ENCODE measurements around the gene CFAP52.

The CFAP52 gene

DNA sequence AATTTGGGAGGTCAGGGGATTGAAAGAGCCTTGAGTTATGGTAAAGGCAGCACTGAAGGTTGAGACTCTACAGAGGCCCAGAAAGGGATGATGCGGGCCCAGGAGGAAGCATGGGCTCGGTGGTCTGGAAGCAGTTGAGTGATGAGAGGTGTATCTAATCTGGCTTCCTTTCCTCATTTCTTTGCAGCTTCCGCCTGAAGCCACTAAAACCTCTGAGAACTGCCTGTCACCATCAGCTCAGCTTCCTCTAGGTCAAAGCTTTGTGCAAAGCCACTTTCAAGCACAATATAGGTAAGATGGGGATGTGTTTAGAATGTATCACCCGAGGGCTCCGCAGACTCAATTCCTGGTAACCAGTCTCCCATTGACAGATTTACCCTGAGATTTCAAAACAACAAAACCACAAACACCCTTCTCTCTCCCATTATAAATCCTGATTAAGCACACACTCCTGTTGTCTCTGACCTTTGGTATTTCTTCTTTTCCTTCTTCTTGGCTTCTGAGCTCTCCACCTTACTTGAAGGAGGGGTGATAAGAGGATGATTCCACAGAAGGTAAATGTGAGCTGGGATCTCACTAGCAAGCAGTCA lies 90.1 kb downstream of the CFAP52 start:
- no peak overlapping the region for H3K9ac ChIP-seq (ENCODE audit: low read depth in 1 of 2, low read length in 2 of 2)
- H3K27ac ChIP-seq (ENCODE audit: low read depth in 2 of 2, low read length in 2 of 2), result no peak overlapping the region
- peaks cover 9 to 15% of the 10 kb centered on the region in 2 donors for H3K36me3 ChIP-seq (ENCODE audit: control insufficient read depth in 2 of 2, insufficient read depth in 2 of 2, low read length in 2 of 2)
- H3K9me3 ChIP-seq (ENCODE audit: control insufficient read depth in 2 of 2, low read length in 2 of 2), result no peaks in the 10 kb centered on the region
- no peaks in the 10 kb centered on the region for H3K4me1 ChIP-seq (ENCODE audit: control insufficient read depth in 2 of 2, insufficient read depth in 2 of 2, low read length in 2 of 2)
- H3K4me3 ChIP-seq (ENCODE audit: low read length in 2 of 2), result no peak overlapping the region
- no peaks in the 10 kb centered on the region for H3K27me3 ChIP-seq (ENCODE audit: control insufficient read depth in 2 of 2, insufficient read depth in 2 of 2, low read length in 2 of 2)

DNA sequence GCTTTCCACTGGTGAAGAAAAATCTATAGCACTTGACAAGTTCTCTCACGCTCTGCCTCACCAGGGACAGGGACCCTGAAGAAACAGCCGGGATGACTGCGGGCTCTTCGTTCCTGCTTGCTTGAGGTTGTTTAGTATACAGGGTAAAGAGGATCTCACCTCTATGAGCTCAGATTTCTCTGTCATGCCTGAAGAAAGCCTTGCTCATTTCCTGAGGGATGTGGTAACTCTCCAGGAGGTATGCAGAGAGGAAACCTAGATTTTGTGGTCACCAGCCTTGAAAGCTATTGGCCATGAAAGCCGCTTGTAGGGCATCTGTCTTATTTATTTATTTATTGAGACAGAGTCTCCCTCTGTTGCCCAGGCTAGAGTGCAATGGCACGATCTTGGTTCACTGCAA lies 92.1 kb downstream of the CFAP52 start:
- Histone ChIP-seq H3K4me3 (ENCODE audit: low read length in 2 of 2) (no peak overlapping the region), H3K27ac (ENCODE audit: low read depth in 2 of 2, low read length in 2 of 2) (no peak overlapping the region), H3K36me3 (ENCODE audit: control insufficient read depth in 2 of 2, insufficient read depth in 2 of 2, low read length in 2 of 2) (peaks cover 9 to 11% of the 10 kb centered on the region in 2 donors), H3K4me1 (ENCODE audit: control insufficient read depth in 2 of 2, insufficient read depth in 2 of 2, low read length in 2 of 2) (no peaks in the 10 kb centered on the region), H3K9ac (ENCODE audit: low read depth in 1 of 2, low read length in 2 of 2) (no peak overlapping the region), H3K9me3 (ENCODE audit: control insufficient read depth in 2 of 2, low read length in 2 of 2) (no peaks in the 10 kb centered on the region), H3K27me3 (ENCODE audit: control insufficient read depth in 2 of 2, insufficient read depth in 2 of 2, low read length in 2 of 2) (no peaks in the 10 kb centered on the region)

DNA sequence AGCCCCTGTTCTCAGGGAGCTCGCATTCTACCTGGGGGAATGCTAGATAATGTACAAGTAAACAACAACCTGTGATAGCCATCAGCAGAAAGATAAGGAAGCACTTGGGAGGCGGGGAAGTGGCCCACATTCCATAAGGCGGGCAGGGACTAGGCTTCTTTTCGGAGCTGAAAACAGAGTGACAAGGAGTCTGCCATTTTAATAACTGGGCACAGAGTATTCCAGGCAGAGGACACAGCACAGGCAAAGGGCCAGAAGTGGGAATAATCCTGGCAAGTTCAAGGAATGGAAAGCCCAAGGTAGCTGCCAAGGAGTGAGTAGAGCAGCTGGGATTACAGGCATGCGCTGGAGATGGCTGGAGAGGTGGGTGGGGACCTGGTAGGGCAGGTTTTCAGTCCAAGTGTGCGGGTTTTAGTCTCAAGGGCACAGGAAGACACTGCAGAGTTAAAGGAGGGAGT lies 93.1 kb downstream of the CFAP52 start:
- Histone ChIP-seq H3K4me1 (ENCODE audit: control insufficient read depth in 2 of 2, insufficient read depth in 2 of 2, low read length in 2 of 2) (no peaks in the 10 kb centered on the region), H3K27me3 (ENCODE audit: control insufficient read depth in 2 of 2, insufficient read depth in 2 of 2, low read length in 2 of 2) (no peaks in the 10 kb centered on the region), H3K27ac (ENCODE audit: low read depth in 2 of 2, low read length in 2 of 2) (no peak overlapping the region), H3K36me3 (ENCODE audit: control insufficient read depth in 2 of 2, insufficient read depth in 2 of 2, low read length in 2 of 2) (peaks cover 9 to 11% of the 10 kb centered on the region in 2 donors), H3K9me3 (ENCODE audit: control insufficient read depth in 2 of 2, low read length in 2 of 2) (no peaks in the 10 kb centered on the region), H3K9ac (ENCODE audit: low read depth in 1 of 2, low read length in 2 of 2) (no peak overlapping the region), H3K4me3 (ENCODE audit: low read length in 2 of 2) (no peak overlapping the region)

DNA sequence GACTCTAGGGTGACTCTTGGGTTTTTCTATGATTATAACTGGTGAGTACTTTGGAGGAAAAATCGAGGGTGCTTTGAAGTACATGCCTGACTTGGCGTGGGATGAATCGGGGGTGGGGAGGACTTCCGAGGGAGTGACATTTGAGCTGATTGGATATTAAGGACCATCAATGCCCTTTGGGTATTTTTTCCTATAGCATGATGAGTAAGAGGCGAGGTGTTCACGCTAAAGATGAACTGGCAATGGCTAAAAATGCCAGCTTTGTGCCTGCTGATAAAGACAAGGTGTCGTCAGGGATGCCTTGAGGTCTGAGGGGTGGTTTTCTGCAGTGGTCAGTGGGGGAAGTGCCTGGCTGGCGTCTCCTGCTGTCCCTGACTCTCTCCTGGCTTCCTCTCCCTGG lies 94.2 kb downstream of the CFAP52 start:
- H3K4me3 ChIP-seq (ENCODE audit: low read length in 2 of 2), result no peak overlapping the region
- no peak overlapping the region for H3K27ac ChIP-seq (ENCODE audit: low read depth in 2 of 2, low read length in 2 of 2)
- H3K4me1 ChIP-seq (ENCODE audit: control insufficient read depth in 2 of 2, insufficient read depth in 2 of 2, low read length in 2 of 2), result no peaks in the 10 kb centered on the region
- H3K9me3 ChIP-seq (ENCODE audit: control insufficient read depth in 2 of 2, low read length in 2 of 2), result no peaks in the 10 kb centered on the region
- H3K36me3 ChIP-seq (ENCODE audit: control insufficient read depth in 2 of 2, insufficient read depth in 2 of 2, low read length in 2 of 2), result peaks cover 9 to 11% of the 10 kb centered on the region in 2 donors
- no peak overlapping the region for H3K9ac ChIP-seq (ENCODE audit: low read depth in 1 of 2, low read length in 2 of 2)
- H3K27me3 ChIP-seq (ENCODE audit: control insufficient read depth in 2 of 2, insufficient read depth in 2 of 2, low read length in 2 of 2), result no peaks in the 10 kb centered on the region

DNA sequence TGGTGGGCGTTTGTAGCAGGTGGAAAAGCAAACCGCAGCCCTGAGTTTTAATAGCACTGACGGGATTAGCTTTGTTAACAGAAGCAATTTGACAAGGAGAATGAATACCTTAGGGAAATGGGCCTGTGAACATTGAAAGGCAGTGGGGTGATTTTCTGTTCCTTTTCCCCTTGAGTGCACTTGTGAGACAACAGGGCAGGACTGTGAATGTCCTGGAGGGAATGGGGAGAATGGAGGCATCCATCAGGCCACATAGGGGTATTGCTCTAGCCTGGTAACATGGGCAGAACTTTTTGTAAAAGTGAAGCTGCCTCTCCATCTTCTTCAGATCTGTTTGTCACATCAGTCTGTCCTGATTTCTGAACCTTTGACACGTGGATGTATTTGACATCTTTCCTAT lies 95.1 kb downstream of the CFAP52 start:
- H3K36me3 ChIP-seq (ENCODE audit: control insufficient read depth in 2 of 2, insufficient read depth in 2 of 2, low read length in 2 of 2), result peaks cover 9 to 10% of the 10 kb centered on the region in 2 donors
- no peaks in the 10 kb centered on the region for H3K4me1 ChIP-seq (ENCODE audit: control insufficient read depth in 2 of 2, insufficient read depth in 2 of 2, low read length in 2 of 2)
- no peaks in the 10 kb centered on the region for H3K9me3 ChIP-seq (ENCODE audit: control insufficient read depth in 2 of 2, low read length in 2 of 2)
- no peak overlapping the region for H3K9ac ChIP-seq (ENCODE audit: low read depth in 1 of 2, low read length in 2 of 2)
- H3K27me3 ChIP-seq (ENCODE audit: control insufficient read depth in 2 of 2, insufficient read depth in 2 of 2, low read length in 2 of 2), result no peaks in the 10 kb centered on the region
- H3K27ac ChIP-seq (ENCODE audit: low read depth in 2 of 2, low read length in 2 of 2), result no peak overlapping the region
- H3K4me3 ChIP-seq (ENCODE audit: low read length in 2 of 2), result no peak overlapping the region

DNA sequence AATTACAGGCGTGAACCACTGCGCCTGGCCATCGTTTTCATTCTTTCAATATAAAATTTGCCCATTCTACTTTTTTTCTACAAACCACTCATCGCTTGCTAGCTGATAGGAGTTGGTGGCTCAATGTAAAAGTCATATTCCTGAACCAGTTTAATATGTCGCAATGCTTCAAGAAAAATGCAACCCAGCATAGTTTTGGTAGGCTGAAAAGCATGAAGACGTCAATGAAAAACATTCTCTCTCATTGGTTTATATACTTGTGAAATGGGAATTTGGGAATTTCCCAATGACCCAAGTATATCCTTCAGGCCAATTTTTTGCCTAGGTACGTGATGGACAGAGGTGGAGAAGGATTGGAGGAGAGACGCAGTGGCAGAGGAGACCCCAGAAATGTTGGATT lies 95.8 kb downstream of the CFAP52 start:
- Histone ChIP-seq H3K9me3 (ENCODE audit: control insufficient read depth in 2 of 2, low read length in 2 of 2) (no peaks in the 10 kb centered on the region), H3K27me3 (ENCODE audit: control insufficient read depth in 2 of 2, insufficient read depth in 2 of 2, low read length in 2 of 2) (no peaks in the 10 kb centered on the region), H3K4me3 (ENCODE audit: low read length in 2 of 2) (no peak overlapping the region), H3K9ac (ENCODE audit: low read depth in 1 of 2, low read length in 2 of 2) (no peak overlapping the region), H3K4me1 (ENCODE audit: control insufficient read depth in 2 of 2, insufficient read depth in 2 of 2, low read length in 2 of 2) (no peaks in the 10 kb centered on the region), H3K36me3 (ENCODE audit: control insufficient read depth in 2 of 2, insufficient read depth in 2 of 2, low read length in 2 of 2) (peaks cover 9 to 10% of the 10 kb centered on the region in 2 donors), H3K27ac (ENCODE audit: low read depth in 2 of 2, low read length in 2 of 2) (no peak overlapping the region)

DNA sequence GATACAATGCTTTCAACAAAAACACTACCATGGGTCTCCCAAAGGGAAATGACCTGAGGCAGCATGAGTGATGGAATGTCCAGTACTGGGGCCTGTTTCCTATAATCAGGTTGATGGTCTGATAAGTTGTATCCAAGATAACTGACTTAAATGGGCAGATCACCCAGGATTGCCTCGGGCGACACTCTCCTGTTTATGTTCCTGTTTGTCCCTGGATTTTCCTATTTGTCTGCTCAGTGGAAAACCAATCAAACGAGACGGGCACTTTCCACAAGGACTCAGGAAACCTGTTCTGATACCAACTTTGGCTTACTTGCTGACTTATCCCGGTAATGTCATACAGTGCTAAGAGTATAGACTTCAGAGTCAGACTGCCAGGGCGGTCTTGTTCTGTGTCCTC lies 96.2 kb downstream of the CFAP52 start:
- Histone ChIP-seq H3K27ac (ENCODE audit: low read depth in 2 of 2, low read length in 2 of 2) (no peak overlapping the region), H3K9me3 (ENCODE audit: control insufficient read depth in 2 of 2, low read length in 2 of 2) (no peaks in the 10 kb centered on the region), H3K4me3 (ENCODE audit: low read length in 2 of 2) (no peak overlapping the region), H3K27me3 (ENCODE audit: control insufficient read depth in 2 of 2, insufficient read depth in 2 of 2, low read length in 2 of 2) (no peaks in the 10 kb centered on the region), H3K9ac (ENCODE audit: low read depth in 1 of 2, low read length in 2 of 2) (no peak overlapping the region), H3K36me3 (ENCODE audit: control insufficient read depth in 2 of 2, insufficient read depth in 2 of 2, low read length in 2 of 2) (peaks cover 5 to 7% of the 10 kb centered on the region in 2 donors), H3K4me1 (ENCODE audit: control insufficient read depth in 2 of 2, insufficient read depth in 2 of 2, low read length in 2 of 2) (no peaks in the 10 kb centered on the region)

DNA sequence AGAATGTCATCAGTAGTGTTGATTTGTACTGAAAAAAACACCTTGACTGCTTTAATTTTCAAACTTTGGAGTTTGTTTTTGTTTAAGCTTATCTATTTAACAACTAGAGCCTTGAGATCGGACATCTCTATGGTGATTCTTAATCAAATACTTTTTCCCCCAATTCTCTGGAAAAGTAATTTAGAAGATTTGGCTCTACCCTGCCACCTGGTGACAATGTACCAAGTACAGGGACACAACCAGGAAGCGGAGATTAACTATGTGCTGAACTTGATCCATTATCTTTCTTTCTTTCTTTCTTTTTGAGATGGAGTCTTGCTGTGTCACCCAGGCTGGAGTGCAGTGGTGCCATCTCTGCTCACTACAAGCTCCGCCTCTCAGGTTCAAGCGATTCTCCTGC lies 99.6 kb downstream of the CFAP52 start:
- no peaks in the 10 kb centered on the region for H3K27me3 ChIP-seq (ENCODE audit: control insufficient read depth in 2 of 2, insufficient read depth in 2 of 2, low read length in 2 of 2)
- no peaks in the 10 kb centered on the region for H3K4me1 ChIP-seq (ENCODE audit: control insufficient read depth in 2 of 2, insufficient read depth in 2 of 2, low read length in 2 of 2)
- peaks cover 8 to 9% of the 10 kb centered on the region in 2 donors for H3K36me3 ChIP-seq (ENCODE audit: control insufficient read depth in 2 of 2, insufficient read depth in 2 of 2, low read length in 2 of 2)
- peaks cover 0 to 5% of the 10 kb centered on the region in 2 donors for H3K9me3 ChIP-seq (ENCODE audit: control insufficient read depth in 2 of 2, low read length in 2 of 2)
- H3K27ac ChIP-seq (ENCODE audit: low read depth in 2 of 2, low read length in 2 of 2), result no peak overlapping the region
- H3K4me3 ChIP-seq (ENCODE audit: low read length in 2 of 2), result no peak overlapping the region
- H3K9ac ChIP-seq (ENCODE audit: low read depth in 1 of 2, low read length in 2 of 2), result no peak overlapping the region

DNA sequence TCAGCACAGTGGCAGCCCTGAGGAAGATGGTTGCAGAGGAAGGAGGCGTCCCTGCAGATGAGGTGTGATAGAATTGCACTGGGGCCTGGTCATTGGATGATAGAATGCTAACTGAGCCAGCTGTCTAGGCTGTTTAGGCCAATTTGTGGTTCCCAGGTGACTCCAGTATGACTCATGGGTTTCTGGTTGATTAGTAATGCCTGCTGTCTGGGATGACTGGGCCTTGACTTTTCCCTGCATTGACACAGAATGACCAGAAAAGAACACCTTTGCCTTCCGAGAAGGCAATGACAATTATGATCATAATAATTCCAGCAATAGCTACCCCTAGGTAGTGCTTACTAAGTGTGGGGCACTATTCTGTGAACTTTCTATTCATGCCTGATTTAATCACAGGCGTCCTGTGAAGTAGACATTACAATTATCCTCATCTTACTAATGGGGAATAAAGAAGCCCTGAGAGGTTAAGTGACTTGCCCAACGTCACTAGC lies 100.4 kb downstream of the CFAP52 start:
- Histone ChIP-seq H3K4me1 (ENCODE audit: control insufficient read depth in 2 of 2, insufficient read depth in 2 of 2, low read length in 2 of 2) (no peaks in the 10 kb centered on the region), H3K36me3 (ENCODE audit: control insufficient read depth in 2 of 2, insufficient read depth in 2 of 2, low read length in 2 of 2) (peaks cover 8 to 9% of the 10 kb centered on the region in 2 donors), H3K4me3 (ENCODE audit: low read length in 2 of 2) (no peak overlapping the region), H3K9ac (ENCODE audit: low read depth in 1 of 2, low read length in 2 of 2) (no peak overlapping the region), H3K27ac (ENCODE audit: low read depth in 2 of 2, low read length in 2 of 2) (no peak overlapping the region), H3K9me3 (ENCODE audit: control insufficient read depth in 2 of 2, low read length in 2 of 2) (peaks cover 0 to 5% of the 10 kb centered on the region in 2 donors), H3K27me3 (ENCODE audit: control insufficient read depth in 2 of 2, insufficient read depth in 2 of 2, low read length in 2 of 2) (no peaks in the 10 kb centered on the region)

DNA sequence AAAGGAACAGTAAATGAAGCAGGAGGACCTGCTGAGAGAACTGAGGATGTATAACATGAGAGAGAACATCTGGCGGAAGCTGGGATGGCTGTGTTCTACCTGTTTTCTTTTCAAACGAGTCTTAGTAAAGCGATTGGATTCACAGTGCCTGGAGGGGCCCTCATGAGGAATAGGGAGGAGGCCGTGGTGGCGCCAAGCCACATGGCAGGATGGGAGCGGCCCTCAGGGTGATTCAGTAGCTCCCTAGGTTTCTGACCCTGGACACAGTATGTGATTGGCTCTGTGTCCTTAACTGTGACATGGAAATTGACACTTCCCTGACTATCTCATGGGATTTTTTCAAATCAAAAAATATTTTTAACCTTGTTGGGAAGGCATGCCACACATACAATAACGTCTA lies 101.0 kb downstream of the CFAP52 start:
- H3K9ac ChIP-seq (ENCODE audit: low read depth in 1 of 2, low read length in 2 of 2), result no peak overlapping the region
- H3K9me3 ChIP-seq (ENCODE audit: control insufficient read depth in 2 of 2, low read length in 2 of 2), result peaks cover 0 to 5% of the 10 kb centered on the region in 2 donors
- no peaks in the 10 kb centered on the region for H3K4me1 ChIP-seq (ENCODE audit: control insufficient read depth in 2 of 2, insufficient read depth in 2 of 2, low read length in 2 of 2)
- no peaks in the 10 kb centered on the region for H3K27me3 ChIP-seq (ENCODE audit: control insufficient read depth in 2 of 2, insufficient read depth in 2 of 2, low read length in 2 of 2)
- H3K36me3 ChIP-seq (ENCODE audit: control insufficient read depth in 2 of 2, insufficient read depth in 2 of 2, low read length in 2 of 2), result peaks cover 8 to 9% of the 10 kb centered on the region in 2 donors
- no peak overlapping the region for H3K27ac ChIP-seq (ENCODE audit: low read depth in 2 of 2, low read length in 2 of 2)
- no peak overlapping the region for H3K4me3 ChIP-seq (ENCODE audit: low read length in 2 of 2)

Measured in mucosa of rectum (tissue), 2 donors.